Epidermal melanocyte (primary cell): ENCODE results near the gene MACROD2.

Source experiments
- DNase-seq: peaks from one replicate; pipeline ENCODE4 v3.0.0; 2011; ENCODE audit warnings: low spot score; ENCODE audit not compliant: insufficient read length

Gene MACROD2

DNA sequence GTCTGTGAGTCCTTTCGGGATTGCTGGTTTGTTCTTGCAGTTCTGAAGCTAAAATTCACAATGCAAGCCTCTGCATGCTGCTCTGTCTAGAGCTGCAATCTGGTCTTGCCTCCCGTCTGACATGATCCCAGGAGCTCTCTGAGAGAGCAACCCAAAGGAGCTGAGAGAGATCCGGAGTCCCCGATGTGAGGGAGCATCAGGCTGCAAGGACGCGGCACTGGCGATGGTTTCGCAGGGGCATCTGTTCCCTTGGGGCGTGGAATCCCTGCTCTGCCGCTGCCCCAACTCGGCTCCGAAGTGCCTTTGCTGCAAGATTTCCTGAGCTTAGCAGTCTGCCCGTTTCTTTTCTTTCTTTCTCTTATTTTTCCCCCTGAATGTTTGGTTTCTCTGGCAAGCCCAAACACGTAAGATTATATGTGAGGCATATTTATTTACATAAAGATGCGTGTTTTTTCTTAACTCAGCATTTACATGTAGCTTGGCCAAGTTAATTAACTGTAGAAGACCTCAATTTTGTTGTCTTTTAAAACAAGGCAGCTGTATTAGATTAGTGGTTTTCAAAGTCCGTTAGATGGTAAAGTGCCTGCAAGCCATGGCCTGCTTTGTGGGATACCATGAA is 1704.9 kb downstream of the MACROD2 start:
- DNase-seq = no peak

DNA sequence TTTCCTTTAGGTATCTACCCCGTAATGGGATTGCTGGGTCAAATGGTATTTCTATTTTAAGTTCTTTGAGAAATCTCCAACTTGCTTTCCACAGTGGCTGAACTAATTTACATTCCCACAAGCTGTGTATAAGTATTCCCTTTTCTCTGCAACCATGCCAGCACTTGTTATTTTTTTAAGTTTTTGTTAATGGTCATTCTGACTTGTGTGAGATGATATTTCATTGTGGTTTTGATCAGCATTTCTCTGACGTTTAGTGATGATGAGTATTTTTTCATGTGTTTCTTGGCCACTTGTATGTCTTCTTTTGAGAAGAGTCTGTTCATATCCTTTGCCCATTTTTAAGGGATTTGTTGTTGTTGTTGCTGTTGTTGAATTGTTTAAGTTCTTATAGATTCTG is 1706.8 kb downstream of the MACROD2 start:
- no peak for DNase-seq

DNA sequence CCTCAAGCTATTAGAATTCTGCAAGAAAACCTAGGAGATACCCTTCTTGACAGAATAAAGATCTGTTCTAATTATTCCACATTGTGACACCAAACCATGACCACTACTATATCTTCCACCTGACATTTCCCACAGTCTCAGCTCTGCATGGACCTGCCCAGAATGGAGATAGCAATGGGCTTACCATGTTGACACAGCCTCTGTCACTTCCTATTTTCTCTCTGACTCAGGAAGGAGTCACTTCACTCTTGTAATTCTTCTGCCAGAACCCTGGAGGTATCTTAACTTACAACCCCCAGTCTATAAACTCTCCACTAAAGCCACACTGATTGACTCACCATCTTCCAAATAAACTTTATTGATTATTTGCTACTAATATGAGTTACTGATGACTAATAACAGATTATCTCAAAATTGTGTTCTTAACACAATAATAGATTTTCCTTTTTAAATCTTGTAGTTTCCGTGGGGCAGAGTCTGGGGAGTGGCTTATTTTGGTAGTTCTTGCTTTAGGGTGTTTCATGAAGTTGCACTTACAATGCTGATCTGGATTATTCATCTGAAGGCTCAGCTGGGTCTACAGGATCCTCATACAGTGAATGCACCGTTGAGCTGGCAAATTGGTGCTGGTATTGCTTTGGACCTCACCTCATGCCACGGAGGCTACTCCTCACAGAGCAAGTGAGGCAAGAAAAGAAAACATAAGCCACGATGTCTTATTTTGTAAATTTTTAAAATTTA is 1708.0 kb downstream of the MACROD2 start:
- no peak for DNase-seq

DNA sequence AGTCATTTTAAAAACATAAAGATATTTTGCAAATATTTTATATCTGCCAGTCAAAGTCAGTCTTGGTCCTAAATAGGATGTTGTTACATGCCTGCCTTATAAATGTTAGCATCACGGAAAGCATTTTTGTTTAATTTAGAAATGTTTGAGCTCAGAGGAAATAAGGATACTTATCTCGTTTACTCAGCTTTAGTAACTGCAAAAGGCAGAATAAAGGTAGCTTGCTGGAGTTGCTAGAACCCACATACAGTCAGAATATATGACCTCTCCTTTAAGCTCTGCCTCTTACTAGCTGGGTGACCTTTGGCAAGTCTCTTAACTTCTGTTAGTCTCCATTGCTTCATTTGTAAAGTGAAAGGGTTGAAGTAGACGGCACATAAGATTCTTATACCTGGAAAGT is 1710.7 kb downstream of the MACROD2 start:
- DNase-seq = no peak

DNA sequence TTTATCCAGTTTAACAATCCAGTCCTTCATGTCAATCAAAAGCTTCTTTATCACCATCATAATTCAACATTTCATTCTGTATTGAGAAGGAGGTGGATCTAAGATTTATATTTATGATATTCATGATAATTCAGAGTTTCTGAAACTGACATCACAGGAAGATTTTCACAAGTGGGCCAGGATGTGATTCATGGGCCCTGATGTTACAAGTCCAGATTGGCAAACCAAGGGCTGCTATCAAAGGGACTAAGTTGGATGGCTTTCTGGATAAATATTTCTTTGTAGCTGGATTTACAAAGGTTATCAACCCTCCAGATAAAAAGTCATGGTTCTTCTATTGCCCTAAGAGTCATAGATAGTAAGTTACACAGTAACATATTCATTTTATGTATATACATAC is 1711.4 kb downstream of the MACROD2 start:
- no peak for DNase-seq

DNA sequence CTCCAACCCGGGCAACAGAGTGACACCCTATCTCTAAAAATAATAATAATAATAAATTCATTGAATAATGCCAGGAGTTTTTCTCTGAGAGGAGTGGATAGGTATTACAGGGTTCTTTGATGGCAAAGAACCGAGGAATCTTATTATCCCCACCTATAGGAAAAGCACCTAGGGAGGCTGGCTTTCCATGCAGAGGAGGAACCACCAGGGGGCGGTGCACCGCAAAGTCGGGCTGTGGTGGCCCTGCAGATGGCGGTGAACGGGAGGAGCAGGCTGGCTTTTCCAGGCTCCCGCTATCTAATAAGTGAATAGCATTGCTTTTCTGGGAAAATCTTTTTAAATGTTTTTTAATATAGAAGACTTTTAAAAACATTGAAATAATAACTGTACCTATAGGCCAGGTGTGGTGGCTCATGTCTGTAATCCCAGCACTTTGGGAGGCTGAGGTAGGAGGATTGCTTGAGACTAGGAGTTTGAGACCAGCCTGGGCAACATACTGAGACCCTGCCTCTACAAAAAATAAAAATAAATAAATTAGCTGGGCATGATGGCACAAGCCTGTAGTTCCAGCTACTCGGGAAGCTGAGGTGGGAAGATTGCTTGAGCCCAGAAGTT is 1713.8 kb downstream of the MACROD2 start:
- DNase-seq = no peak

DNA sequence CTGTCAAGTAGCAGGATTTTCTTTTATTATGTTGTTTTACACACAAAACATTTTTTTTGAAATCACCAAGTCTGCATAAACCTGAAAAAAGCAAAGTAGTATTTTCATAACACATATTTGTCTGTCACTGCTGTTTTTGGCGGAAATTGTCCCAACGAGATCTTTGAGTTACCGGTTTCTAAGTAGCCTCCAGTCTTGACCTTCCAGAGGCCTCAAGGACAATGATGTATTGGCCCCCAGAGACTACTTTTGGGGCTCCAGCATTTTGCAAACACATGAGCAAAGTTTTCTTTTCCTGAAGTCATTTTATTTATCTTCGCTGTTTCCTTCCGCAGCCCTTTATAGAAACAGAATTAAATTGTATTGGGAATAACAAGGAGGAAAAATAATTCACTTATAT is 1715.3 kb downstream of the MACROD2 start:
- no peak for DNase-seq

DNA sequence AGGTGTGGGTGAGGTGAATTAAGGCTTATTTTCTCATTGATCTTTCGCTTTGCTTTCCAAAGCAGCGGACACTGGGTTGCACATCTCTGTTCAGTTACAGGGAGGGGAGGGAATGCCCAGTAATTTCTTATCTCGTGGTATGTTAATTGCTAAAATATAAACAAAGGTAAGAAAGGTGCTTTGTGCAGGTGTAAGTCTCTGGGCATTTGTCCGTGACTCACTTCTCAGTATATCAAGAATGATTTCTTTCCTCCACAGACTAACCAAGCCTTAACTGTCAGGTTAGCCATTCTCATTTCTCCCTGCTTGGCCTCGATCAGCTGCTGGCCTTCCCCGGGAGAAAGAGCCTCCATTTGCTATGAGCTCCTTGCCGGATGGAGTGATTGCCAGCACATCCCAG is 1715.9 kb downstream of the MACROD2 start:
- DNase-seq = no peak

DNA sequence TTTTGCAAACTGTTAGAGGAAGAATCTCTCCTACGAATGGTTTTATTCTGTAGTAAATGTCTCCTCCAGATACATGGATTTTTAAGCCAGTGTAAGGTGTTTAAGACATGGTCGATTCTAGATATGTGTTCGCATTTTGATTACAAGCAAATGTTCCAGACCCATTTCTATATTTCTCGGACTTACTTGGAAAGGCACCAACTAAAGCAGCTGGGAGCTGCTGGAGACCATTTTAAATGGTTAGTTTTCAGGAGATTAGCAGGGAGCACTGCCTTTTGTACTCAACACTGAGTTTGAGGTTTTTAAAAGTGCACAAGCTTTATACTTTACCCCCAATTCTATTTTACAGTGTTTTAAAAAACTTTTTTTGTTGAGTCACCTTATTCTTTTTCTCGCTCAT is 1720.9 kb downstream of the MACROD2 start:
- no peak for DNase-seq

DNA sequence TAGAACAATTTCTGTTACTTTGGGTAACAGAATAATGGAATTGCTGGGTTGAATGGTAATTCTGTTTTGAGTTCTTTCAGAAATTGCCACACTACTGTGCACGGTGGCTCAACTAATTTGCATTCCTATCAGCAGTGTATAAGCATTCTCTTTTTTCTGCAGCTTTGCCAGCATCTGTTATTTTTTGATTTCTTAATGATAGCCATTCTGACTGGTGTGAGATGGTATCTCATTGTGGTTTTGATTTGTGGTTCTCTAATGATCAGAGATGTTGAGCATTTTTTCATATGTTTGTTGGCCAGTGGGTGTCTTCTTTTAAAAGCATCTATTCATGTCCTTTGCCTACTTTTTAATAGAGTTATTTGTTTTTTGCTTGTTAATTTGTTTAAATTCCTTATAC is 1731.1 kb downstream of the MACROD2 start:
- no peak for DNase-seq

DNA sequence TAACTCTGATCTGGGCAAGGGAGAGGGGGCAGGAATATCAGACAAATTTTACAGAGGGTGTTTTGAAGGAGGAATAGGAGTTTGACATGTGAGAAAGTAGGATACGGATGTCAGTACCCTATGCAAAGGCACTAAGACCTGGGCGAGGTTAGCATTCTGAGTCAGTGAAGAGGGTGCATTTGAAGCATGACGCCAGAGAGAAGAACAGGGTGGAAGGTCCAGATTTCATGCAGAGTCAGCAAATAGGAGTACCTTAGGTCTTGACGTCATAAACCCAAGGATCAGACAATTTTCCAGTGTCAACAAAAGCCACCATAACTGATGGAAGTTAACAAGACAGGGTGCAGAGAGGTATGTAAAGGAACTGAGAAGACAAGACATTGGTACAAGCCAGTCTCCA is 1738.7 kb downstream of the MACROD2 start:
- no peak for DNase-seq

DNA sequence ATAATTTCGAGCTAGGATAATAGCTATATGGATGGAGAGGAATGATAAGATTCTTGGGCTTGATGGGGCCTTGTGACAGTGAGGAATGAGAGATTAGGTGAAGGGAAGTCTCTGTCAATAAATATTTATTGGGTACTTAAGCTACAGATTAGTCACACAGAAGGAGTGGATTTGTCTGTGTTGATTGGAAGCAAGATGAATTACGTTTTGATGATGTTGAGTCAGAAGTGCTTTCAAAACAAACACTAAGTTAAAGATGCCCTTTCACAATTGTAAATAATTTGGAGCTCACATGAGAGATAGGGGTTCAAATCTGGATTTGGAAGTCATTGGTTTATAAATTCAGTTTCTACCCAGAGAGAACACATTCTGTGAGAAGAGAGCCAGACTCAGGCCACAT is 1743.7 kb downstream of the MACROD2 start:
- no peak for DNase-seq

DNA sequence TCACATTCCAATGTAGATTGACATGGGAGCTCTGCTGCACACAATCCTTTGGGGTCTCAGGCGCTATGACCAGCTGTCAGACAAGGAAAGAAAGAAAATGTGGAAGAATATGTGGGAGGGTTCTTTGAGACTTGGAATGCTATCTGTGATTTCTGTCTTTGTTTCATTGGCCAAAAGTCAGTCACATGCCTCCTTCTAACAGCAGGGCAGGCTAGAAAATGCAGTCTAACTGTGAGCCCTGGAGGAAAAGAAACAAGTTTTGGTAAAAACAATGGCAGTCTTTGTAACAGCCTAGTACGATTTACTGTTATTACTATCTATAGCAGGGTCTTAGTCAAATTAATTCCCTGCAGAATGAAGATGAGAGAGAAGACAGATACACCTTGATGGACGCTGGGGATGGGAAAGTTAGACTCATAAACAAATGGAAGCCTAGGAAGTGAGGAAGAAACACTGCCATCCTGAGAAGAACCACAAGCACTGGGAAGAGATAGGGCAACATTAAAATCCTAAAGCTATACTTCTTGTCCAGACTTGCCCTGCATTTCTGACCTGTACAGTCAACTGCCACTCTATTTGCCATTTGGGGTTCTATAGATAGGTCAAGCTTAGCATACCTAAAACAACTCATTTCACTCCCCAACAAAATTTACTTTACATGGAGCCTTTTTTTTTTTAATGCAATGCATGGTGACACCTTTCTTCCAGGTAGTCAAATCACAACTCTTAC is 1744.9 kb downstream of the MACROD2 start:
- no peak for DNase-seq

DNA sequence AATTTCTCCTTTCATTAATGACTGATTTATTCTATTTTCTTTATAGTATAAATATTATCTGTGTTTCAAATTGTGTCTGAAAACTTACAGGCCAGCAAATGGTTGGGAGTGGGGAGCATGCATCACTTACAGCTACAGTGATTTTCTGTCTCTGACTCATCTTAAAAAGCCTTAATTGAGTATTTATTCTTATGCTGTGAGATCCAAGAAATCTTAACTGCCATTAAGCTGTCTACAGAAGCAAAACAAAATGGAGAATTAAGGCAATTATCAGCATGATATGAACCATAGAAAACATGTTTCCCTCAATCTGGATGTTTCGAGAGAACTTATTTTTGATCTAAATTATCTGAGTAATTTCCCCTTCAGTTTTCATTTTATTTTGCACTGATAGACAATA is 1746.8 kb downstream of the MACROD2 start:
- no peak for DNase-seq

DNA sequence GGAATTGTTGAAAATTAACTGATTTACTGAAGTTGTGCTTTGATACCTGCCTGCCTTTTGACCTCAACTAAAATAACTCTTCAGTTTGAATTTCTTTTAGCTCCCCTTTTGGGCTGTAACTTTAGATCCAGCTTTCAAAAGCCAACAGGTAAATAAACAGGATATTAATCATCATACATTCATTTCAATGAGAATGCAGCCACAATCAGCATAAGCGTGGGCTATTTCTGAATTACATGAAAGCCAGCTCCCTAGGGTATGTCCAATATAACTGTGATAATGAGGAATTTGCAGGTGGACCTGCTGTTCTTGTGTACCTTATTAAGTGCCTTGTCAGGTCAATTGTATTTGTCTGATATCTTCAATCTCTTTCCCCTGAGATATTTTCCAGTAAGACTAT is 1747.3 kb downstream of the MACROD2 start:
- no peak for DNase-seq

DNA sequence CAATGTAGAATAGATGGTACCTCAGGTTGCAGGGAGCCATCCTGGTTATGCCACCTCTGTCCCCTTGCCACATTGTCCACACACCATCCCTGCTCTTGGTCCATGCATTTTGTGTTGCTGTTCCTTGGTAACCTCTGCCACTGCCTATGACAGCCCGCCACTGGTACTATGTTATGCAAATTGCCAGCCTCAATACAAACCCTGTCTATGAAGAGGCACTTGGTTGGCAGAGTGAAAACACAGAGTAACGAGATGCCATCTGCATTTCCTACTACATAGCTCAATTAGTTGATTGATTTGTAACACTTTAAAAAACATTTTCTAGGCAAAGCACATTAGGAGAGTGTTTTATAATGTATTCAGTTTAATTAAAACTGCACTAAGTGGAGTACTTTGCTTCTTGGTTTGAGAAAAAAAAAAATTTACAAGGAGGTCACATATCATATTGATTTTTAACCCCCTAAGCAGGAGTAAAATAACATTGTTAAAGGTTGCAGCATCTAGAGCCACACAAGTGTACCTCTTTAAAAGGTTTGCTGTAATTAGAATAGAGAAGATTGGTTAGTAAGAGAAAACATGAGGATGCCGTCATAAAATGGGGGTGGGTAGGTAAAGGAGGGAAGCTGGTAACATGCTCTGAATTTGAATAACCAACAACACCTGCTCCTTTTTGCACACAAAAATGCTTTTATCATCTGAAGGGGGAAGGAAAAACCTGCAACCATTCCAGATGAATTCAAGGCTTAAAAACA is 1760.9 kb downstream of the MACROD2 start:
- no peak for DNase-seq

DNA sequence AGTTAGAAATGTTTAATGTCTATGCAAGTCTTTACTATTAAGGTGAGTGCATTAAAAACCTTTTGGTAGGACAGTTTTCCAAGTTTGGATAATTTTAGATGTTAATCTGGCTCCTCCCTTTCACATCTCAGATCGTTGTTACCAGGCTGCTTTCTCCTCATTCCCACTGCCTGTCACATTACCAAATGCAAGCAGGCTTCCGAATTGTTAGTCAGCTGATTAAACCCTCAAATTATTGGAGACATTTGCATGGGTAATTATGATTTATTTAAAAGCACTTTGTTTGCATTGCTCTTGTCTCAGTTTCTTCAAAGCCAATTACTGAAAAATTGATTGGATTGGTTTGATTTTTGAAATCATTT is 1761.4 kb downstream of the MACROD2 start:
- DNase-seq = no peak

DNA sequence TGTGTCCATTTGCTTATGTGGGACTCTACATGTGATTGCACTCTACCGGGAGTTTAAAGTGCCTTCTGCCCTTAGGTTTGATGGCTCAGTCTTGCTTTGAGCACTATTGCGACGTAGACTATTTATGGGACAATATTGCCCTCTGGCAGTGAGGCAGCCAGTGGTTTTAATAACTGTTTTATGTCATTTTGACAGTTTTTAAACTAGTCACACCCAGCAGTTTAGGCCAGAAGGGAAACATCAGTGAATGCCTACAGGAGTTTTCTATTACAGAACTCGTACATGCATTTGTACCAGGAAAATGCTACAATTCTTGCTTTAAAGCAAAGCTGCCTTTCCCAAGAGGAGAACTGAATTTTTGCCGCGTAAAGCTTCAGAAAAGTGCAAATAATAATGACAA is 1764.3 kb downstream of the MACROD2 start:
- peak; percentile 25 for DNase-seq

DNA sequence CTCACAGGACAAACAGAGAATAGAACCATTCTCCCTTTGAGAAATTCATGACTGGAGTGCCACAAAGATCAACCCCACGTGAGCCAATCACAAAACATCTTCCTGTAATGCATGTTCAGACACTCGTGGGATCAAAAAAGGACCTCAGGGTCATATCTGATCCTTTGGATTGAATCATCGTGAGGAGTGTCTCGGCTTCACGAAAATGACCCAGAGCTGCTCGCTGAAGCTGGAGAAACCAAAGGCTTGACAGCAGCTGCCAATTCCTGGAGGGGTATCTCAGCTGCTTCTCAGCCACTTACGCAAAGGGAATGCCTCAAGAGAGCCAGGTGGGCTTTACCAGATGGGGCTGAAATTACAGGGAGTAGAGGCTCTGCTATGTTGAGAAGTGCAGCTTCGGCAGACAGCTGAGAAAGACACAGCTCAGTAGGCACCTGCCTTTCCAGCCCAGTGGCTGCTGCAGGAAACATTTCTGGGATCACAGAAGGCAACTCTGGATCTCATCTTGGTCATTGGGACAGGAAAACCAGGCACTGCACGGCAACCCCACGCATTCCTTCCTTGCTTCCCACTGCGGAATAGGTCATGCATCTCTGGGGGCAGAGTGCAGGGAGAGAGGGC is 1764.8 kb downstream of the MACROD2 start:
- no peak for DNase-seq

DNA sequence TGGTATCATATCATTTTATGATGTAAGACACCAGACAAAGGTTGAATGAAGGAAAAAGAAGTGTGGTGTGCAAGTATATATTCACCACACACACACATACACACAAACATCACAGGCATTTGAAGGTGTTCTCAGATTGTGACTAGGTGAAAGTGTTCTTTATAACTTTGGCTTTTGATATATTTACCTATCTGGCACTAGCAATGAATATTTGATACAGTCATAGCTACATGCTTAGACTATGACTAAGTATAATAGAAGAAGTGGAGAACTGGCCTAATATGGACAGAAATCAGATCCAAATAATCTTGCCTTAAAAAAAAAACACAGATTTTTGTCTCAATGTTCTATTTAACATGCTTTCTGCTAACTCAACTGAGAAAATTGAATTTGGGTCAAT is 1768.0 kb downstream of the MACROD2 start:
- no peak for DNase-seq

DNA sequence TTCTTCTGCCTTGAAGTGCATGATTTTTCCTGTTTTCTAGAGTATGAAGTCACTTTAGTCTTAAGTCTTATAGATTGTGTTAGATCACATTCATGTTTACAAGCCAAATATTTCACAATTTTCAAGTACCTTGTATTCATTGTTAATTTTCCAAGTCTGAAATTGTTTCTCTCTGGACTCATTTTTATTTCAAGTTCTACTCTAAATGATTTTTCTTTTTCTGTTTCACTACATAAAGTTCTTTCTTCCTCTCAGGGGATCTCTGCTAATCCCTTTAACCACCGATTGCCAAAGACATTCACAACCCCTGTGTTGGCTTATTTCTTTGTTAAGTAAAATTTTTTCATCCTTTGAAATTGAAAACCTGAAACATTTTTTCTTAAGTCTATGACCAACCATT is 1772.3 kb downstream of the MACROD2 start:
- DNase-seq = no peak
